Breast epithelium (tissue), 3 donors: Measurements from ENCODE around the gene BCAS2.

Experiments used
- POLR2A ChIP-seq: fragments of 450-650 bp; IDR thresholded peaks from one replicate; pipeline ENCODE4 v1.6.1; 2016; ENCODE audit warnings: antibody characterized with exemption, mild to moderate bottlenecking, moderate library complexity
- POLR2AphosphoS5 ChIP-seq, 3 donors: sonication (generic); formaldehyde crosslinking; IDR thresholded peaks; one replicate each; pipeline ENCODE4 v1.6.1; 2017; ENCODE audit warnings: antibody characterized with exemption in 3 of 3
- TF ChIP-seq, protein P1 (sequence below), 3 donors: fragments of 450-650 bp; IDR thresholded peaks; one replicate each; pipeline ENCODE4 v1.5.1; 2016 to 2017; ENCODE audit warnings: antibody characterized with exemption in 3 of 3, mild to moderate bottlenecking in 3 of 3, moderate library complexity in 3 of 3

DNA sequence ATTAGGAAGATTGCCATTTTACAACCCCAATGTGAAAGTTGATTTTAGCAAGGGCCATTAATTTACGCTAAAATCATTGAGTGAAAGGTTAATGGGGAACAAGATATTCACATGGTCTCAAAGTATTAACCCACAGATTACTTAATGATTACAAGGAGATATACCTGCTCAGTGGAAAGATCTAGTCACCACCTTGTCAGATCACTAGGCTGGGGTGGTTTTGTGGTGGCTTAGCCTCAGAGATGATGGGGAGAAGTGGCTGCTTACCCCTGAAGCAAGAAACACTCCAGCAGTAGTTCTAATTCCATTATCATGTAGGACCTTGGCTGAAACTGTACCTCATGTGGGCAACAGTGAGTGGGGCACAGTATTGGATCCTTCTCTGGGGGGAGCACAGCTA is 50.3 kb downstream of the BCAS2 start:
- TF ChIP-seq, protein P1, sequence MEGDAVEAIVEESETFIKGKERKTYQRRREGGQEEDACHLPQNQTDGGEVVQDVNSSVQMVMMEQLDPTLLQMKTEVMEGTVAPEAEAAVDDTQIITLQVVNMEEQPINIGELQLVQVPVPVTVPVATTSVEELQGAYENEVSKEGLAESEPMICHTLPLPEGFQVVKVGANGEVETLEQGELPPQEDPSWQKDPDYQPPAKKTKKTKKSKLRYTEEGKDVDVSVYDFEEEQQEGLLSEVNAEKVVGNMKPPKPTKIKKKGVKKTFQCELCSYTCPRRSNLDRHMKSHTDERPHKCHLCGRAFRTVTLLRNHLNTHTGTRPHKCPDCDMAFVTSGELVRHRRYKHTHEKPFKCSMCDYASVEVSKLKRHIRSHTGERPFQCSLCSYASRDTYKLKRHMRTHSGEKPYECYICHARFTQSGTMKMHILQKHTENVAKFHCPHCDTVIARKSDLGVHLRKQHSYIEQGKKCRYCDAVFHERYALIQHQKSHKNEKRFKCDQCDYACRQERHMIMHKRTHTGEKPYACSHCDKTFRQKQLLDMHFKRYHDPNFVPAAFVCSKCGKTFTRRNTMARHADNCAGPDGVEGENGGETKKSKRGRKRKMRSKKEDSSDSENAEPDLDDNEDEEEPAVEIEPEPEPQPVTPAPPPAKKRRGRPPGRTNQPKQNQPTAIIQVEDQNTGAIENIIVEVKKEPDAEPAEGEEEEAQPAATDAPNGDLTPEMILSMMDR (IDR thresholded peaks at IDR 0.05): no peak
- no peak for TF ChIP-seq POLR2A
- no peak for TF ChIP-seq POLR2AphosphoS5 (IDR thresholded peaks at IDR 0.05)
